Fibroblast of gingiva (primary cell): ENCODE data around the gene C22orf39.

ENCODE experiments used
- DNase-seq: peaks from one replicate; pipeline ENCODE4 v3.0.0-alpha.2; 2011; ENCODE audit warnings: low read depth

The C22orf39 gene

DNA sequence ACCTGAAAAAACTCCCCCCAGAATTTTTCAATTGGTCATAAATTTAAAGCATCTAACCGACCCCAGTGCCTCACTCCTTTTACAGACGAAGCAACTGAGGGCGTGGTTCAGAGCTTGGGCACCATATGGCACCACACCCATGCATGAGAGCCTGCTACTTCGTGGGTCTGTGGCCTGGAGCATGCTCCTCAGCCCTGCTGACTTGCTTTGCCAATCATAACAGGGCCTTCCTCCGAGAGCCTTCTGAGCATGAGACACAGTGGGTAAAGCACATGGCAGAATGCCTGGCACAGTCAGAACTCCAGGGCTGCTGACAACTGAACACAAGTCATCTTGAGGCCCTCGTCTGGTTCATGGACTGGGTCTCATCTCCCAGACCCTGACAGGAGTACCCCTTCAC lies 49.3 kb downstream of the C22orf39 start:
- DNase-seq: peak; percentile 16

- DNase-seq: no peak
Observed at GRCh38 chr22:19397734-19398104, 49.8 kb downstream of the C22orf39 start.

DNA sequence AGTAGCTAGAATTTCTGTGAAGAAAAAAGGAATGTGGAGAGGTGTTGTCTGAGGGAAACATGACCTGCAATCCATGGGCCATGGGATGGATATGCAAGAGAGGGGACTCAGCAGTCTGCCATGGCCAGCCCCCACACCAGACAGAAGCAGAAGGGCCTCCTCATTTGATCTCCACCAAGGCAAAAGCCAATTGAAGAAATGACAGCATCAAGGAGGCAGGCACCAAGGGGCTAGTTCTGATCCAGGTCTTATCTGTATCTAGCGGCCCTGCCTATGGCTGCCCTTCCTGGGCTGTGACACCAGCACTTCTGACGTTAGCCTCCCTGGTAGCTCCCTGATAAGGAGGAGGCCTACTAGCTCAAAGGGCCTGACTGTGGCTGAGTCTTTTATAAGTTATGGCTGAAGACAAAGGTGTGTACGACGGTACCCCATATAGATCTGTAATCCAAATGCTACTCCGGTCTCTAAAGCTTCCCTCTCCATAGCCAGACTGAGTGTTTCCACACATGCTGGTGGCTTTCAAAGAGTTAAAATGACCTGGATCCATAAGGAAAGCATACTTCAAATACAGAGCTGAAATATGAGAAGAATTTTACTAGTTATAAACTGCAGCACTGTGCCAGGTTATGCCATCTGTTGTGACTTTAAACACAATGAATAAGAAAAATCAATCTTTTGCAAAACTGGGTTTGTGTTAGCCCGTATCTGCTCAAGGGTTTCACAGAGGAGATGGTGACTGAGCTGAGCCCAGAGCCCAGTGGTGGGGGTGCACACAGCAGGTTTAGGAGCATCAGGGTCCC lies 50.4 kb downstream of the C22orf39 start:
- DNase-seq: no peak

- DNase-seq: no peak
Observed at GRCh38 chr22:19396561-19396933, 51.0 kb downstream of the C22orf39 start.

- no peak for DNase-seq
Observed at GRCh38 chr22:19395276-19395675, 52.2 kb downstream of the C22orf39 start.

- no peak for DNase-seq
Observed at GRCh38 chr22:19394274-19395050, 53.0 kb downstream of the C22orf39 start.

- DNase-seq: no peak
Observed at GRCh38 chr22:19393704-19394103, 53.8 kb downstream of the C22orf39 start.
